Measurements from ENCODE around the gene ABCC11.

The ABCC11 gene

GRCh38 chr16:48155926-48156789 is 91.2 kb downstream of the ABCC11 start, which contains the start of gene ABCC12:
TSS of gene ABCC12 (minus strand) at chr16:48155993. CDS start at chr16:48146424, 9,569 bp downstream.
- Histone ChIP-seq H3K4me2 (ENCODE audit: low read length, poor library complexity, severe bottlenecking) (no peak within 1 kb of the TSS), H2BK5ac (ENCODE audit: low read depth, low read length, poor library complexity, severe bottlenecking) (no peak within 1 kb of the TSS), H3K23ac (ENCODE audit: low read length in 2 of 2) (no peak within 1 kb of the TSS), H3K9ac (ENCODE audit: low read length) (peak within 1 kb of the TSS; percentile 11), H3K27me3 (ENCODE audit: control insufficient read depth in 1 of 2, insufficient read depth in 1 of 2, low read length in 2 of 2) (no peaks in the 10 kb centered on the region), H2BK12ac (ENCODE audit: low read length in 2 of 2) (peak within 1 kb of the TSS in 1 of 2 experiments; percentile 92), H3K79me1 (replicated peaks; ENCODE audit: low read length, poor library complexity, severe bottlenecking) (no peaks in the 10 kb centered on the region), H3K36me3 (ENCODE audit: control insufficient read depth in 1 of 2, insufficient read depth in 2 of 2, low read depth in 1 of 2, low read length in 2 of 2) (peaks cover 0 to 2% of the 10 kb centered on the region in 2 experiments), H3K27ac (ENCODE audit: low read length, poor library complexity, severe bottlenecking) (no peak within 1 kb of the TSS), H3K4me3 (ENCODE audit: insufficient read depth in 1 of 2, low read depth in 1 of 2, low read length in 2 of 2) (no peak within 1 kb of the TSS), H3K14ac (ENCODE audit: low read length in 2 of 2) (peak within 1 kb of the TSS in 1 of 2 experiments; percentile 77), H4K91ac (ENCODE audit: low read length) (peak within 1 kb of the TSS; percentile 4), H2BK120ac (ENCODE audit: low read depth, low read length) (peak within 1 kb of the TSS; percentile 52), H2AK5ac (ENCODE audit: low read length, severe bottlenecking) (no peak within 1 kb of the TSS), H2BK15ac (ENCODE audit: low read depth, poor library complexity, severe bottlenecking) (peak within 1 kb of the TSS; percentile 65), H3K4me1 (ENCODE audit: control insufficient read depth, insufficient read depth, low read depth, low read length) (peaks cover 6% of the 10 kb centered on the region), H3K9me3 (ENCODE audit: control insufficient read depth, low read length) (no peaks in the 10 kb centered on the region), H3K4ac (ENCODE audit: low read depth in 1 of 2, low read length in 2 of 2) (peak within 1 kb of the TSS in 1 of 2 experiments; percentile 31), H4K8ac (ENCODE audit: low read length) (no peak within 1 kb of the TSS), H2AFZ (ENCODE audit: low read depth, low read length) (no peak within 1 kb of the TSS), H3K18ac (ENCODE audit: low read depth in 1 of 2, low read length in 2 of 2) (peak within 1 kb of the TSS in 1 of 2 experiments; percentile 34)
- 76% methylated on average over 22 of the region's 24 CpGs for WGBS
- DNase-seq: no peak

GRCh38 chr16:48153774-48154173 is 93.6 kb downstream of the ABCC11 start:
- Histone ChIP-seq H3K4ac (ENCODE audit: low read depth in 1 of 2, low read length in 2 of 2) (no peak overlapping the region), H2BK5ac (ENCODE audit: low read depth, low read length, poor library complexity, severe bottlenecking) (no peak overlapping the region), H3K36me3 (ENCODE audit: control insufficient read depth in 1 of 2, insufficient read depth in 2 of 2, low read depth in 1 of 2, low read length in 2 of 2) (peaks cover 0 to 2% of the 10 kb centered on the region in 2 experiments), H2BK12ac (ENCODE audit: low read length in 2 of 2) (no peak overlapping the region), H3K4me2 (ENCODE audit: low read length, poor library complexity, severe bottlenecking) (no peak overlapping the region), H3K79me1 (replicated peaks; ENCODE audit: low read length, poor library complexity, severe bottlenecking) (no peaks in the 10 kb centered on the region), H2BK120ac (ENCODE audit: low read depth, low read length) (no peak overlapping the region), H3K4me3 (ENCODE audit: insufficient read depth in 1 of 2, low read depth in 1 of 2, low read length in 2 of 2) (no peak overlapping the region), H4K8ac (ENCODE audit: low read length) (no peak overlapping the region), H2BK15ac (ENCODE audit: low read depth, poor library complexity, severe bottlenecking) (no peak overlapping the region), H3K27me3 (ENCODE audit: control insufficient read depth in 1 of 2, insufficient read depth in 1 of 2, low read length in 2 of 2) (no peaks in the 10 kb centered on the region), H3K27ac (ENCODE audit: low read length, poor library complexity, severe bottlenecking) (no peak overlapping the region), H3K14ac (ENCODE audit: low read length in 2 of 2) (peak overlapping the region in 1 of 2 experiments; percentile 44), H3K9me3 (ENCODE audit: control insufficient read depth, low read length) (no peaks in the 10 kb centered on the region), H2AFZ (ENCODE audit: low read depth, low read length) (no peak overlapping the region), H3K23ac (ENCODE audit: low read length in 2 of 2) (no peak overlapping the region), H3K18ac (ENCODE audit: low read depth in 1 of 2, low read length in 2 of 2) (no peak overlapping the region), H3K4me1 (ENCODE audit: control insufficient read depth, insufficient read depth, low read depth, low read length) (peaks cover 6% of the 10 kb centered on the region), H4K91ac (ENCODE audit: low read length) (no peak overlapping the region), H2AK5ac (ENCODE audit: low read length, severe bottlenecking) (no peak overlapping the region), H3K9ac (ENCODE audit: low read length) (no peak overlapping the region)
- 91% methylated on average over 5 of the region's 5 CpGs for WGBS
- DNase-seq: no peak

- WGBS: 91% methylated on average over 9 of the region's 9 CpGs
- Histone ChIP-seq H4K8ac (ENCODE audit: low read length) (no peak overlapping the region), H3K9ac (ENCODE audit: low read length) (no peak overlapping the region), H2BK15ac (ENCODE audit: low read depth, poor library complexity, severe bottlenecking) (no peak overlapping the region), H3K23ac (ENCODE audit: low read length in 2 of 2) (no peak overlapping the region), H3K4ac (ENCODE audit: low read depth in 1 of 2, low read length in 2 of 2) (no peak overlapping the region), H3K9me3 (ENCODE audit: control insufficient read depth, low read length) (no peaks in the 10 kb centered on the region), H3K4me2 (ENCODE audit: low read length, poor library complexity, severe bottlenecking) (no peak overlapping the region), H2BK5ac (ENCODE audit: low read depth, low read length, poor library complexity, severe bottlenecking) (no peak overlapping the region), H4K91ac (ENCODE audit: low read length) (no peak overlapping the region), H3K27ac (ENCODE audit: low read length, poor library complexity, severe bottlenecking) (no peak overlapping the region), H3K27me3 (ENCODE audit: control insufficient read depth in 1 of 2, insufficient read depth in 1 of 2, low read length in 2 of 2) (no peaks in the 10 kb centered on the region), H3K4me1 (ENCODE audit: control insufficient read depth, insufficient read depth, low read depth, low read length) (peaks cover 2% of the 10 kb centered on the region), H2AK5ac (ENCODE audit: low read length, severe bottlenecking) (no peak overlapping the region), H3K14ac (ENCODE audit: low read length in 2 of 2) (no peak overlapping the region), H3K79me1 (replicated peaks; ENCODE audit: low read length, poor library complexity, severe bottlenecking) (no peaks in the 10 kb centered on the region), H2BK12ac (ENCODE audit: low read length in 2 of 2) (no peak overlapping the region), H3K18ac (ENCODE audit: low read depth in 1 of 2, low read length in 2 of 2) (no peak overlapping the region), H2BK120ac (ENCODE audit: low read depth, low read length) (no peak overlapping the region), H3K36me3 (ENCODE audit: control insufficient read depth in 1 of 2, insufficient read depth in 2 of 2, low read depth in 1 of 2, low read length in 2 of 2) (peaks cover 0 to 2% of the 10 kb centered on the region in 2 experiments), H3K4me3 (ENCODE audit: insufficient read depth in 1 of 2, low read depth in 1 of 2, low read length in 2 of 2) (no peak overlapping the region), H2AFZ (ENCODE audit: low read depth, low read length) (no peak overlapping the region)
- no peak for DNase-seq
Observed at GRCh38 chr16:48152226-48152625, 95.1 kb downstream of the ABCC11 start.

- no peak overlapping the region for H2AFZ ChIP-seq (ENCODE audit: low read depth, low read length)
- no peak overlapping the region for H3K23ac ChIP-seq (ENCODE audit: low read length in 2 of 2)
- H3K79me1 ChIP-seq (replicated peaks; ENCODE audit: low read length, poor library complexity, severe bottlenecking): no peaks in the 10 kb centered on the region
- 89% methylated on average over 1 of the region's 1 CpG for WGBS
- H3K27ac ChIP-seq (ENCODE audit: low read length, poor library complexity, severe bottlenecking): no peak overlapping the region
- no peak overlapping the region for H3K4me3 ChIP-seq (ENCODE audit: insufficient read depth in 1 of 2, low read depth in 1 of 2, low read length in 2 of 2)
- H3K36me3 ChIP-seq (ENCODE audit: control insufficient read depth in 1 of 2, insufficient read depth in 2 of 2, low read depth in 1 of 2, low read length in 2 of 2): peaks cover 0 to 2% of the 10 kb centered on the region in 2 experiments
- H3K4me1 ChIP-seq (ENCODE audit: control insufficient read depth, insufficient read depth, low read depth, low read length): no peaks in the 10 kb centered on the region
- H3K14ac ChIP-seq (ENCODE audit: low read length in 2 of 2): no peak overlapping the region
- H4K8ac ChIP-seq (ENCODE audit: low read length): no peak overlapping the region
- no peak overlapping the region for H2BK5ac ChIP-seq (ENCODE audit: low read depth, low read length, poor library complexity, severe bottlenecking)
- no peaks in the 10 kb centered on the region for H3K27me3 ChIP-seq (ENCODE audit: control insufficient read depth in 1 of 2, insufficient read depth in 1 of 2, low read length in 2 of 2)
- H3K18ac ChIP-seq (ENCODE audit: low read depth in 1 of 2, low read length in 2 of 2): no peak overlapping the region
- H3K9ac ChIP-seq (ENCODE audit: low read length): no peak overlapping the region
- no peak overlapping the region for H2AK5ac ChIP-seq (ENCODE audit: low read length, severe bottlenecking)
- no peak overlapping the region for H2BK12ac ChIP-seq (ENCODE audit: low read length in 2 of 2)
- H2BK120ac ChIP-seq (ENCODE audit: low read depth, low read length): no peak overlapping the region
- DNase-seq: no peak
- H4K91ac ChIP-seq (ENCODE audit: low read length): no peak overlapping the region
- no peak overlapping the region for H3K4me2 ChIP-seq (ENCODE audit: low read length, poor library complexity, severe bottlenecking)
- no peak overlapping the region for H2BK15ac ChIP-seq (ENCODE audit: low read depth, poor library complexity, severe bottlenecking)
- H3K4ac ChIP-seq (ENCODE audit: low read depth in 1 of 2, low read length in 2 of 2): no peak overlapping the region
- H3K9me3 ChIP-seq (ENCODE audit: control insufficient read depth, low read length): peaks cover 4% of the 10 kb centered on the region
Observed at GRCh38 chr16:48150707-48151106, 96.6 kb downstream of the ABCC11 start.
